Urinary bladder (tissue), 4 donors: Measurements from ENCODE around the gene ATP6V0C. TPM values are rescaled to one million over a fixed set of nuclear protein-coding genes. Genes with fewer than 3 reads are reported as not detected.
A peak's percentile ranks its signal among the peaks of the same experiment; 100 is the strongest.

ENCODE experiments used
- DNase-seq: peaks from one replicate; pipeline ENCODE4 v3.0.0-alpha.2; 2015; ENCODE audit errors: extremely low spot score
- H3K27ac ChIP-seq: one replicate; pipeline ENCODE4 v1.5.1; 2013; ENCODE audit warnings: low read depth, mild to moderate bottlenecking, moderate library complexity
- H3K36me3 ChIP-seq: one replicate; pipeline ENCODE4 v1.6.1; 2013; ENCODE audit warnings: mild to moderate bottlenecking, moderate library complexity; ENCODE audit not compliant: insufficient read depth
- H3K4me1 ChIP-seq: one replicate; pipeline ENCODE4 v1.6.1; 2013; ENCODE audit warnings: mild to moderate bottlenecking, moderate library complexity; ENCODE audit not compliant: insufficient read depth
- H3K4me3 ChIP-seq: one replicate; pipeline ENCODE4 v1.5.1; 2013; ENCODE audit warnings: low read depth, low read length
- WGBS: extraction: QIAGEN DNeasy Blood & Tissue Kit; methylation state at CpG from one replicate; pipeline ENCODE4 v1.1.7; 2013; 5-methylcytosine and 5-hydroxymethylcytosine counted together
- polyA plus RNA-seq: library from polyadenylated mRNA; stranded (reverse); fragments of 200-250 nt; gene quantifications from one replicate; pipeline ENCODE4 v1.2.3, GENCODE V29; 2013
- total RNA-seq: library from RNA; depleted of rRNA; stranded (reverse); fragments of >200 nt; gene quantifications from one replicate; pipeline ENCODE4 v1.2.3, GENCODE V29; 2014
- donor health status: healthy with polysubstance abuse.
- donor health status: healthy.

ATP6V0C gene
- total RNA-seq (15.0 TPM), polyA plus RNA-seq (193 TPM)

DNA sequence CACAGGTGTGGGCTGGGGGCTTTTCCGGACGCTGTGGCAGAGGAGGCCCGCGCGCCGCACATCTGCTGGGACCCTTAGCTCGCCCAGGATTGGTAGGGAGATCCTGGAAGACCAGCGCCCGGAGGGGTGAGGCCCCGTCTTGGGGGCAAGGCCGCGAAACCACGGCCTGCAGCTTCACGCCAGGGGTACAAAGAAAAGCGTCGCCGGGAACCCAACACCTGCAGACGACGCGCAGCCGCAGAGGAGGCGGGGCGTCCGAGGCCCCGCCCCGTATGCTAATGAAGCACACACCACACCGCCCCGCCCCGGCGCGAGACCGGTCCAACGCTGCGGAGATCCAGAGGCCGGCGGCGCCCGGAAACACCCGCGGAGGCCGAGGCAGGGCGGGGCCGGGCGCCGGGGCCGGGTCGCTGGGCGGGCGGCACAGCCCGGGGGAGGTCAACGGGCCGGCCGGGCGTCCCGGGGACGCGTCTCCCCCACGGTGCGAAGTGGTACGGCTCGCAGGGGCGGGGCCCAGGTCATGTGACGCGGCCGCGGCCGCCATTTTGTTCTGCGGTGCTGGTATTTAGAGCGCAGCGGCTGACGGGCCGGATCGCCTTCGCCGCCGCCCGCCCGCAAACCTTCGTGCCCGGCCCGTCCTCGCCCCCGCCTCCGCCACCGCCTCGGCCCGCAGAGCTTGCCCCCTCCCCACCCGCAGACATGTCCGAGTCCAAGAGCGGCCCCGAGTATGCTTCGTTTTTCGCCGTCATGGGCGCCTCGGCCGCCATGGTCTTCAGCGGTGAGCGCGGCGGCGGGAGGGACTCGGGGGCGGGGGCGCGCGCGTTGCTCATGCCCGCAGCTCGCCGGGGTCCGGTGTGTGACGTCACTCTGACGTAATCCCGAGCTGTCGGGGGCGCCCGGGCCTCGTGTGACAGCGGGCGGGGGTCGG, at the start of gene ATP6V0C:
Gene ATP6V0C (plus strand): TSS at position 548 of the 928 bp plus-strand sequence. CDS start 152 bp downstream, at position 700.
- Histone ChIP-seq H3K27ac (peak within 1 kb of the TSS; percentile 95), H3K36me3 (no peaks in the 10 kb centered on the region), H3K4me3 (peak within 1 kb of the TSS; percentile 96), H3K4me1 (no peaks in the 10 kb centered on the region)
- no peak for DNase-seq
- WGBS = under 1% methylated on average over 122 of the region's 122 CpGs

DNA sequence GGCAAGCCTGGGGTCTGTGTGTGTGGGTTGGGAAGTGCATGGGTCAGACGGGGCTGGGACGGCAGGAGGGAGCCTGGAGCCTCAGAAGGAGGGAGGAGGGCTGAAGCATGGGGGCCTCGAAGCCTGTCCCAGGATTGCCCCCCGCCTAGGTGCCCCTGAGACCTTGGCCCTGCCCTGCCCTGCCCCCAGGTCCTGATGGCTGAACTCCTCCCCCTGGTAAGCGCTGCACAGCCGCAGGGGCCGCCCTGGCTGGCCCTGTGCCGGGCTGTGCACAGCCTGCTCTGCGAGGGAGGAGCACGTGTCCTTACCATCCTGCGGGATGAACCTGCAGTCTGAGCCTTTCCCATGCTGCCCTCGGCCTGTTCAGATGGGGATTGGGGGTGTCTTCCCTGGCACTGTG, 49.4 kb upstream of the ATP6V0C start:
- no peak for DNase-seq

DNA sequence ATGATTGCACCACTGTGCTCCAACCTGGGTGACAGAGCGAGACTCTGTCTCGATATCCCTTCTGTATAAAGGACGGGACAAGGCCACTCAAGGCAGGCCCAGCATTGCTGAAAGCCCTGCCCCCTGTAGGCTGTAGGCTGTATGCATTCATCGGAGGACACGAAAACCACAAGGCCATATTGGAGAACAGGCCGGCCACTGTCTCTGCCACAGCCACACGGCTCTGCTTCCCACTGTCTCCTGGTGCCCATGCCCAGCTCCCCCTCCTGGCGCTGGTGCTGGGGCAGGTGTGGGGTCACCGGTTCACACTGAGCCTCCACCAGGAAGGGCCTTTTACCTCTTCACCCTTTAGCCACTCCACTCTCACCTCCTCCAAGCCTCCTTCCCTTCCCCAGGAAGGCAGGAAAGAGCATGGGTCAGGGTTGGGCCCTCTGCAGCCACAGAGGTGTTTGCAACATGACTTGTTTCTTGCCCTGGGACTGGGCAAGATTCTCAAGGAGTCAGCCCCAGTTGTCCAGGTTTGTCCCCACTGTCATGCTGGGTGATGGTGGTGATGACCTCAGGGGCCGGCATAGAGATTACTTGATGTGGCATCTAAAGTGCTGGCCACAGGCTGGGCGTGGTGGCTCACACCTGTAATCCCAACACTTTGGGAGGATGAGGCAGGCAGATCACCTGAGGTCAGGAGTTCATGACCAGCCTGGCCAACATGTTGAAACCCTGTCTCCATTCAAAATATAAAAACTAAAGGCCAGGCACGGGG, 47.9 kb upstream of the ATP6V0C start:
- no peak for DNase-seq
- WGBS = 86% methylated on average over 12 of the region's 12 CpGs
- no peak overlapping the region for H3K4me3 ChIP-seq
- H3K36me3 ChIP-seq = no peaks in the 10 kb centered on the region
- H3K27ac ChIP-seq = no peak overlapping the region
- H3K4me1 ChIP-seq = peaks cover 2% of the 10 kb centered on the region

More for the DNA sequence above, 49.4 kb upstream of the ATP6V0C start:
- no peaks in the 10 kb centered on the region for H3K36me3 ChIP-seq
- 83% methylated on average over 12 of the region's 12 CpGs for WGBS
- H3K4me1 ChIP-seq = peaks cover 2% of the 10 kb centered on the region
- H3K4me3 ChIP-seq = no peak overlapping the region
- H3K27ac ChIP-seq = no peak overlapping the region

DNA sequence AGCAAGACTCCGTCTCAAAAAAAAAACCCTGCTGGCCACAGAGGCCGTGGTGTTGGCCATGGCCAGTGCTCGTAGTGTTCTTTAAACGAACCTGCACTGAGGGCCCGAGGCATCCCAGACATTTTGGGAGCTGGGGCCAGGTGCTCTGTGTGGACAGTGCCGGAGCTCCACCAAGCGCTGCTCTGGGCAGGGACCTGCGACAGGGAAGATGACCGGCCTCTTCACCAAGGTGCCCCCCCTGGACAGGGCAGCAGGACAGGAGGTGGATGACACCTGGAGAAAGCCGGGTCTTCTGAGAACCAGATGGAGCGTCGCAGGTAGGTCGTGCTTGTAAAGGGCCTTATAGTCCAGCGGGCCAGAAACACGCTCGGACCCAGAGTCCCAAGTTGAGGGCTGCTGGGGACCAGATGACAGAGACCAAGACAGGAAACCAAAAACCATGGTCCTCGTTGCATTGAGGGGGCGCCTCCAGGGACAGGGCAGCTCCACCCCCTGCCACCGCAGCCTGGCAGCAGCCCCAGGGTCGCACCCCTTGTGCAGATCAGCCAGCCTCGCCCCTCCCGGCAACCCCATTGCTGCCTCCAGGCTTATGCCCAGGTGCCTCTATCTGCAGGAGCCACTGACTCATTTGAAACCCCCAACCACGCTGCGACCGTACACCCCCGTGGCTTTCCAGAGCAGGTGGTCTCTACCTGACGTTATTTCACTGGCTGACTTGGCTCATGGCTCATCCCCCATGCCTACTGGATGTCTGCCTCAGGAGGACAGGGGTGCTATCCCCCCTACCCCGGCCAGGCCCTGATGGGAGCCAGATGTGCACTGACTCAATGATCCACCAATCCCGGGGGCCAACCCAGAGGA, 46.9 kb upstream of the ATP6V0C start:
- 75% methylated on average over 29 of the region's 29 CpGs for WGBS
- no peak overlapping the region for H3K27ac ChIP-seq
- peaks cover 2% of the 10 kb centered on the region for H3K4me1 ChIP-seq
- no peak overlapping the region for H3K4me3 ChIP-seq
- DNase-seq = no peak
- H3K36me3 ChIP-seq = no peaks in the 10 kb centered on the region

DNA sequence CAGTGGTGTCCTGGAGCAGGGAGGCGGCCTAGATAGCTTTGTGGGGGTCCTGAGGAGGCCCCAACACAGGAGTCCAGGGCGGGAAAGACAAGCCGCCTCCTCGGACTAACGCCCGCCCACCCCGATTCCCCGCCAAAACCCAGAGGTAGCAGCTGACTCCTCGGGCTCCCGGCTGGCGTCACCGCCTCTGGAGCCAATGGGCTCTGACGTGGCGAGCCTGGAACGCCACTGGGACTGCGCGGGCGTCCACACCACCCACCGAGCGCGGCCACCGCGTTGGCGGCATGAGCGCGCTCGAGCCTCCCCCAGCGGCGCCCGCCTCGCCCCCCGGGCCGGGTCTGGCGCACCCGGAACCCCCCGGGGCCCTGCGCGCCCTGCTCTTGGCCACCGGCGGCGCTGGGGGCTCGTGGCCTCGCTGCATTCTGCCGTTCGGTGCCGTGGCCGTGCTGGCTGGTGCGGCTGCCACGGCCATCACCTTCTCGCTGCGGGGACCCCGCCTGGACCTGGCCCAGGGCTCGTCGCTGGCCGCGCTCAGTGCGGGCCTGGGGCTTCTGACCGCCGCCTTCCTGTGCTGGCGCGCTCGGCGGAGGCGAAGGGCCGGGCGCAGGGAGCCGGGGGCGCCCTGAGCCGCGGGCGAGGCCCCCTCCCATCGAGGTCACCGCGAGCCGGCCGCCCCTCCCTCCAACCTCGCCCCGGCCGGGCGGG, 46.1 kb upstream of the ATP6V0C start:
- H3K4me3 ChIP-seq = peak overlapping the region; percentile 47
- H3K36me3 ChIP-seq = no peaks in the 10 kb centered on the region
- 1% methylated on average over 80 of the region's 80 CpGs for WGBS
- H3K27ac ChIP-seq = no peak overlapping the region
- H3K4me1 ChIP-seq = peaks cover 2% of the 10 kb centered on the region
- DNase-seq = no peak

DNA sequence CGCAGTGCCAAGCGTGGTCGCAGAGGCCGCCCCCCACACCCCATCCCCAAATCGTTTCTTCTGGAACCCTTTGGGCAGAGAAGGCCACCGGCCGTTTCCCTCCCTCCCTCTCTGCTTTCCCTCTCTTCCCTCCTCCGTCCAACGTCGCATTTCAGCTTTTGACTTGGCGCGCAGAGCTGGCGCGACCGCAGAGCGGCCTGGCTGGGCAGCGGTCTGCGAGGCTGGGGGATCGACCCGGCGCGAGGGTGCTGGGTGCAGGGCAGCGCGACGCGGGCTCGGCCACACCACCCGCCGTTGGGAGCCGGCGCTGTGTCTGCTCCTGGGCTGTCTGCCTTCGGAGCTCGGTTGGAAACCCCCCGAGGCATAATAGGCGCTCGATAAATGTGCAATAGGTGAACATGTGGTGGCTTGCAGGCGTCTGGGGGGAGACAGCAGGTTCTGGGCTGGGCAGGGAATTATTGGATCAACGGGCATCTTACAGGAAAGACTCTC, 45.5 kb upstream of the ATP6V0C start:
- H3K4me3 ChIP-seq = peak overlapping the region; percentile 47
- no peak for DNase-seq
- 1% methylated on average over 38 of the region's 38 CpGs for WGBS
- no peak overlapping the region for H3K27ac ChIP-seq
- H3K36me3 ChIP-seq = no peaks in the 10 kb centered on the region
- H3K4me1 ChIP-seq = peaks cover 2% of the 10 kb centered on the region

DNA sequence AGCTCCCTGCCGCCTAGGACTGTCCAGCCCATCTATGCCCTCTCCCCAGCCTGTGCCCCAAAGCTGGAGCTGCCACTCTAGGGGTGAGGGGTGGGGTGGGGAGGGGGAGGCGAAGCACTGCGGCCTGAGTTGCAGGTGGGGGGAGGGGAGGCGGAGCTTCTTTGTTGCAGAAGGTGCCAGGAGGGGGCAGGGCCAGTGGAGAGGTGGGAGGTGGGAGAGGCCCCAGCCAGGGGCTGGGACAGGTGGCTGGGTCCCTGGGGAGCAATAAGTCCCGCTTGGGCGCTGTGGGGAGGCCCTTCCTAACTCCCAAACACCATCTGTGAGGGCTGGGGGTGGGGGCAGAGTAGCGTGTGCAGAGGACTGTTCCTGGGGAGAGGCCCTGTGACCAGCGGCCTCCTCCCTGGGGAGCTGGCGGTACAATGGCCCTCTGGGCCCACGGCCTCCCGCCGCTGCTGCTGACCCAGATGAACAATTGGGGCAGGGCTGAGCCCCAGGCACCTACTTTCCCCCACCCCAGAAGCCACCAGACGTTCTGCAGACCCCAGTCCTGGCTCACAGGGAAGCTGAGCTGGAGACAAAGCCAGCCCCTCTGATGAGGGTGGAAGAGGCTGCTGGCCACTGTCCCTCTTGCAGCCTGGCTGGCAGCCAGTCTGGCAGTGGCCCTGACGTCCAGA, 44.9 kb upstream of the ATP6V0C start:
- 26% methylated on average over 14 of the region's 14 CpGs for WGBS
- no peak overlapping the region for H3K4me3 ChIP-seq
- no peak for DNase-seq
- peaks cover 2% of the 10 kb centered on the region for H3K4me1 ChIP-seq
- H3K27ac ChIP-seq = no peak overlapping the region
- H3K36me3 ChIP-seq = no peaks in the 10 kb centered on the region

DNA sequence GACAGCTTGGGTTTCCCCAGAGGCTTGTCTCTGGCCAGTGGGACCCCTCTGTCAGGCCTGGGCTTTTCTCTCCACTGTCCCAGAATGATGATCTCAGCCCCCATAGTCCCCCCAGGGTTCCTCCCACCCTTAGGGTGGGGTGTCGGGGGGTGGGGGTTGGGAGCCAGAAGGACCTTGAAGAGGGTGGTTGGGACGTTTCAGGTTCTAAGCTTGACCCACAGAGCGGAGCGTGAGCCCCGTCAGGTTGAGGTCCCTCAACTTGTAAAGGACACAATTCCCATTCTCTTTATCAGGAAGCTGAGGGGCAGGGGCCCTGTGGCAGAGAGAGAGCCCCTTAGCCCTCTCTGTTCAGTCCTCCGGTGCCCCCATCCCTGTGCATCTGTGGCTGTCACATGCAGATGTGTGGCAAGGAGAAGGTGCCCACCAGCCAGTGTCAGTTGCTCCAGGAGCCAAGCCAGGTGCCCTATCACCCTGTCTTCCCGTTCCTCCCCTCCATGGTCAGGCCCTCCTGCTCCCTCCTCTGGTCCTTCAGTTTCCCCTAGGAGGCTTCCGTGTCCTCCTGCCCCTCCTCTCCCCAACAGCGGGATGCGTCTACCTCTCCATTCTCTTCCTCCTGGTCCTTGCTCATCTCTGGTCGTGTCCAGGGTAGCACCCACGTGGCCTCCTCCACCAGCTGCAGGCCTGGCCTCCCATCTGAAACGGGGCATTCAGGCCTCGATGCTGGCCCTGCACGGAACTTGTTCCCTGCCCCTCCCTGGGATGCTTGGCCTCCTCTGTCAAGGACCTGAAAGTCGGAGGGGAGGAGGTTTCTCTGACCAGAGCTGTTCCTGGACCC, 44.1 kb upstream of the ATP6V0C start:
- no peak overlapping the region for H3K27ac ChIP-seq
- no peaks in the 10 kb centered on the region for H3K36me3 ChIP-seq
- WGBS = 56% methylated on average over 16 of the region's 16 CpGs
- H3K4me1 ChIP-seq = peaks cover 2% of the 10 kb centered on the region
- H3K4me3 ChIP-seq = no peak overlapping the region
- DNase-seq = no peak

DNA sequence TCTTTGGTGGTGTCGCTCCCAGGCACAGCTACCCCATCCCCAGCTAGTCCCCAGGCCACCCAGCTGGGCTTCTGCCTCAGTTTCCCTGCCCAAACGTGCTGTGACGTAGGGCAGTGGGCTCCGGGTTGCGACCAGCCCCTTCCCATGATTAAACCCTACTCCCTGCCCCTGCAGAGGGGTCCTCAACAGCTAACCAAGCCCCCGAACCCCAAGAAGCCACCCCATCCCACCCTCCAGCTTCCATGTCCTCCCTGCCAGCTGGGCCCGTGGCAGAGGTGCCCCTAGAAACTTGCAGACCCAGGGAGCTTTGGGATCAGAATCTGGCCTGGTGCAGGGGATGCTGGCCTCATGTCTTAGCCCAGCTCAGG, 43.5 kb upstream of the ATP6V0C start:
- Histone ChIP-seq H3K4me3 (no peak overlapping the region), H3K36me3 (no peaks in the 10 kb centered on the region), H3K4me1 (peaks cover 2% of the 10 kb centered on the region), H3K27ac (no peak overlapping the region)
- DNase-seq = no peak
- WGBS = 81% methylated on average over 7 of the region's 7 CpGs

DNA sequence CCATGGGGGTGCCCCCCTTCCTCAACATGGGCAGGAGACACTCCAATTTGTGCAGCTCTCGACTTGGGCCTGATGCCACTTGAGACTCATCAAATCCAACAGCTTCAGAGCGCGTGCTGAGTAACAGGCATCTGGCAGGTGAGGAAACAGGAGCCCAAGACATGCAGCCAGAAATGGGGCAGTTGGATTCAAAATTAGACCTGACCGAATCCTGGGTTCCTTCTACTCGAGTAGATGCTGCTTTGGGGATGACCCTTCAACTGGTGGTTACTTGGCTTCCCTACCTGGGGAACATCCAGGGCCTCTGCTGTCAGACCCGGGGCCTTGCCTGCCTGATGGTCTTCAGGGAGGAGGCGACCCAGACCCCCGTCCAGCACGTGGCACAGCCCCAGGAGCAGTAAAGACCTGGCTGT, 43.1 kb upstream of the ATP6V0C start:
- Histone ChIP-seq H3K4me3 (no peak overlapping the region), H3K27ac (no peak overlapping the region), H3K4me1 (peaks cover 2% of the 10 kb centered on the region), H3K36me3 (no peaks in the 10 kb centered on the region)
- 32% methylated on average over 9 of the region's 9 CpGs for WGBS
- DNase-seq = no peak

DNA sequence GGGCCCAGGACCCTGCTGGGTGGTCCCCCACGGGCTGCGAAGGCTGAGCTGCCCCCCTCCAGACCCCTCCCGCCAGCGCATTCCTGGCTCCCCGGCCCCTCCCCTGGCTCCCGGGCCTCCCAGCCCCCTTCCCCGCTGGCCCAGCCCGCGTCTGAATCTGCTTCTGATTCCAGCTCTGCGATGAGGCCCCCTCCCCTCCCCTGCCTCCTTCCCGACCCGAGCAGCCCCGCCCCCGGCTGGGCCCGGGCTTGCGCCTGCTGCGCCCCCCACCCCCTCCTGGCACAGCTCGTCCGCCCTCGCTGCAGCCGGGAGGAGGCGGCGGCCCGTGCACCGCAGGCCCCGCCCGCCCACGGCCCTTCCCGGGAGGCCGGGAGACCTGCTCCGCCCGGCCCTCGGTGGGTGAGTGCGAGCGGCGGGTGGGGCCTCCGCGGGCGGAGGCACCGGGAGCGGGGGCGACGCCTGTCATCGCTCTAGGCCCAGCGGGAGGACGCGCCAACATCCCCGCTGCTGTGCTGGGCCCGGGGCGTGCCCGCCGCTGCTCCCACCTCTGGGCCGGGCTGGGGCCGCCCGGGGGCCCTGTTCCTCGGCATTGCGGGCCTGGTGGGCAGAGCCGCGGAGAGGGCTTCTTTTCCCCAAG, 42.6 kb upstream of the ATP6V0C start, which contains the start of gene NTN3:
Gene NTN3 (plus strand): TSS at position 282 of the 637 bp plus-strand sequence. CDS start 405 bp downstream, outside the sequence.
- Histone ChIP-seq H3K4me1 (peaks cover 2% of the 10 kb centered on the region), H3K4me3 (peak within 1 kb of the TSS; percentile 10), H3K36me3 (no peaks in the 10 kb centered on the region), H3K27ac (no peak within 1 kb of the TSS)
- DNase-seq = peak; percentile 46
- WGBS = under 1% methylated on average over 59 of the region's 59 CpGs
